B cell (primary cell): Measurements from ENCODE around the gene PUS7. TPM values are rescaled to one million over a fixed set of nuclear protein-coding genes. Genes with fewer than 3 reads are reported as not detected.
"Not testable (repeated sequence)": the region's sequence is repeated elsewhere in the genome, so short reads cannot be mapped to it uniquely, and the experiment has no call there.

Experiments used
- ATAC-seq: fragments of 200-7000 bp; cut with Tn5 transposase; one replicate; pipeline ENCODE4 v1.10.0; 2021; ENCODE audit warnings: low read depth, mild to moderate bottlenecking, moderate number of reproducible peaks, moderate library complexity
- CTCF ChIA-PET: fragments of 350-600 bp; sonication (Branson Sonifier 250); formaldehyde crosslinking; loops from one replicate; lab custom pipeline; 2021; ENCODE audit warnings: antibody characterized with exemption, inconsistent platforms; lab: Charles Lee
- POLR2A ChIA-PET: fragments of 350-600 bp; sonication (Branson Sonifier 250); formaldehyde crosslinking; loops from one replicate; lab custom pipeline; 2021; ENCODE audit warnings: antibody characterized with exemption; lab: Charles Lee
- DNase-seq: peaks from one replicate; pipeline ENCODE4 v3.0.0; 2013
- H2AFZ ChIP-seq: 2 replicates; pipeline ENCODE4 v1.6.1; 2012; ENCODE audit warnings: mild to moderate bottlenecking, low read depth, low read length; ENCODE audit not compliant: insufficient read depth, poor library complexity, severe bottlenecking
- H3K27ac ChIP-seq, 2 donors: 1 replicate in 1 of 2; 2 replicates in 1 of 2; pipeline ENCODE4 v1.5.1; 2012 to 2013; ENCODE audit warnings: low read length in 2 of 2, mild to moderate bottlenecking in 2 of 2, moderate library complexity in 1 of 2
- H3K27me3 ChIP-seq, 4 experiments: fragments of 200-600 bp in 1 of 4; sonication (generic) in 1 of 4; replicated peaks in 1 of 4; 1 replicate in 2 of 4; 2 replicates in 2 of 4; pipeline versions ENCODE4 v1.6.1 to v1.7.0; 2013 to 2016; ENCODE audit warnings: low read length in 3 of 4, mild to moderate bottlenecking in 2 of 4, mixed read lengths in 1 of 4, moderate library complexity in 1 of 4; ENCODE audit not compliant: insufficient read depth in 4 of 4, control insufficient read depth in 3 of 4; ENCODE audit errors: control extremely low read depth in 1 of 4
- H3K36me3 ChIP-seq, 2 experiments: replicated peaks in 1 of 2; 1 replicate in 1 of 2; 2 replicates in 1 of 2; pipeline versions ENCODE4 v1.6.1 to v1.7.1; 2013; ENCODE audit warnings: low read length in 1 of 2; ENCODE audit not compliant: insufficient read depth in 2 of 2, control insufficient read depth in 1 of 2; ENCODE audit errors: control extremely low read depth in 1 of 2, extremely low read depth in 1 of 2
- H3K4me1 ChIP-seq, 2 donors: fragments of 200-600 bp in 1 of 2; sonication (generic) in 1 of 2; 1 replicate in 1 of 2; 2 replicates in 1 of 2; pipeline versions ENCODE4 v1.5.1 to v1.6.1; 2013 to 2017; ENCODE audit warnings: low read length in 2 of 2; ENCODE audit not compliant: control insufficient read depth in 2 of 2, insufficient read depth in 2 of 2
- H3K4me2 ChIP-seq: replicated peaks from 2 replicates; pipeline ENCODE3; 2012; ENCODE audit warnings: mild to moderate bottlenecking, low read depth, low read length; ENCODE audit not compliant: poor library complexity, severe bottlenecking
- H3K4me3 ChIP-seq, 5 experiments: fragments of 200-600 bp in 1 of 5; sonication (generic) in 1 of 5; 1 replicate in 3 of 5; 2 replicates in 2 of 5; pipeline versions ENCODE4 v1.5.1 to v1.7.0; 2011 to 2016; ENCODE audit warnings: low read length in 4 of 5, mild to moderate bottlenecking in 4 of 5, low read depth in 2 of 5, control low read depth in 1 of 5, moderate library complexity in 1 of 5; ENCODE audit not compliant: insufficient read depth in 1 of 5; ENCODE audit errors: control extremely low read depth in 1 of 5, extremely low read depth in 1 of 5
- H3K79me2 ChIP-seq: fragments of 200-600 bp; sonication (generic); one replicate; pipeline ENCODE4 v1.6.0; 2016; ENCODE audit warnings: low read length; ENCODE audit not compliant: control insufficient read depth, insufficient read depth
- H3K9ac ChIP-seq: fragments of 200-600 bp; sonication (generic); 2 replicates; pipeline ENCODE4 v1.6.1; 2017; ENCODE audit warnings: mild to moderate bottlenecking, low read length, moderate library complexity
- H3K9me3 ChIP-seq, 3 donors: one replicate each; pipeline versions ENCODE4 v1.6.1 to v1.7.1; 2013; ENCODE audit warnings: low read length in 2 of 3; ENCODE audit not compliant: control insufficient read depth in 2 of 3, insufficient read depth in 1 of 3; ENCODE audit errors: control extremely low read depth in 1 of 3
- H4K20me1 ChIP-seq: 2 replicates; pipeline ENCODE4 v1.6.0; 2012; ENCODE audit warnings: mild to moderate bottlenecking, low read length; ENCODE audit not compliant: insufficient read depth, control insufficient read depth, poor library complexity, severe bottlenecking
- H3K27ac Mint-ChIP-seq: one replicate; pipeline ENCODE4 v1.8.0; 2021; ENCODE audit warnings: mixed read lengths
- H3K27me3 Mint-ChIP-seq: one replicate; pipeline ENCODE4 v1.8.0; 2021; ENCODE audit warnings: mixed read lengths
- H3K4me1 Mint-ChIP-seq: one replicate; pipeline ENCODE4 v1.8.0; 2021; ENCODE audit warnings: mixed read lengths
- H3K4me3 Mint-ChIP-seq: one replicate; pipeline ENCODE4 v1.8.0; 2021; ENCODE audit warnings: mixed read lengths
- H3K9me3 Mint-ChIP-seq: one replicate; pipeline ENCODE4 v1.8.0; 2022; ENCODE audit warnings: mixed read lengths; ENCODE audit not compliant: insufficient read depth
- CTCF ChIP-seq: fragments of 200-600 bp; IDR thresholded peaks from one replicate; pipeline ENCODE4 v1.8.0; 2022; ENCODE audit warnings: antibody characterized with exemption, mild to moderate bottlenecking
- EZH2 ChIP-seq: IDR thresholded peaks from 2 replicates; pipeline ENCODE4 v1.6.1; 2012; ENCODE audit warnings: borderline replicate concordance, low read depth, mild to moderate bottlenecking, moderate library complexity, low read length; ENCODE audit not compliant: insufficient read depth, poor library complexity, severe bottlenecking
- WGBS: methylation state at CpG from one replicate; pipeline ENCODE4 v1.1.5; 2013; ENCODE audit warnings: missing lambda C conversion rate; ENCODE audit not compliant: insufficient coverage; 5-methylcytosine and 5-hydroxymethylcytosine counted together
- intact Hi-C: fragments of 100-400 bp; cut with micrococcal nuclease; formaldehyde crosslinking; loops from one replicate; pipeline ENCODE4 v1.10.0; 2022
- polyA plus RNA-seq: library from polyadenylated mRNA; depleted of rRNA; stranded (reverse); fragments of >200 nt; gene quantifications from 2 replicates; pipeline ENCODE4 v1.2.3, GENCODE V29; 2012
- total RNA-seq, 2 donors: library from RNA; stranded (reverse); fragments of 120-200 nt in 1 of 2; gene quantifications; 1 replicate in 1 of 2; 2 replicates in 1 of 2; pipeline versions ENCODE4 v1.2.3 to v1.2.4, GENCODE V29; 2013 to 2022

The PUS7 gene
- total and polyA plus RNA-seq, 2 donors (not counting 1 experiment from before 2014, with no cell fraction given) = 2.0 to 7.7 TPM

- Mint-ChIP-seq H3K9me3 (no peaks in the 10 kb centered on the region), H3K4me3 (no peak overlapping the region), H3K27me3 (no peaks in the 10 kb centered on the region), H3K4me1 (peaks cover 6% of the 10 kb centered on the region), H3K27ac (no peak overlapping the region)
- H3K36me3 ChIP-seq = no peaks in the 10 kb centered on the region
- no peak for ATAC-seq
- peaks cover 0 to 9% (median 0%) of the 10 kb centered on the region in 3 donors for H3K9me3 ChIP-seq
- H3K4me3 ChIP-seq = no peak overlapping the region
- ChIA-PET POLR2A (no interaction called here), CTCF (interaction anchor here (1.2 kb wide), 1 partner anchor 9 kb away, joined by 3 read pairs; no protein-coding TSS in a partner anchor)
- H3K27me3 ChIP-seq = no peaks in the 10 kb centered on the region
- H3K27ac ChIP-seq = no peak overlapping the region
- no peak for TF ChIP-seq EZH2
- TF ChIP-seq CTCF = no peak
- no peaks in the 10 kb centered on the region for H3K4me1 ChIP-seq
- H3K79me2 ChIP-seq = no peaks in the 10 kb centered on the region
- no peak overlapping the region for H3K9ac ChIP-seq
- H4K20me1 ChIP-seq = no peaks in the 10 kb centered on the region
- DNase-seq = no peak
- intact Hi-C loops = no loop called here
- WGBS = no CpG with 5 or more reads among the region's 1 CpG
- H3K4me2 ChIP-seq = no peak overlapping the region
- H2AFZ ChIP-seq = no peak overlapping the region
Measured at GRCh38 chr7:105438254-105438653, 83.8 kb downstream of the PUS7 start.

GRCh38 chr7:105437356-105437755 lies 84.7 kb downstream of the PUS7 start:
- 67% methylated on average over 3 of the region's 6 CpGs for WGBS

More at GRCh38 chr7:105437356-105437755, 84.7 kb downstream of the PUS7 start:
- H2AFZ ChIP-seq, H4K20me1 ChIP-seq, H3K27me3 Mint-ChIP-seq, H3K27ac ChIP-seq, H3K4me3 ChIP-seq, ATAC-seq, H3K79me2 ChIP-seq, CTCF ChIA-PET, H3K27me3 ChIP-seq, H3K36me3 ChIP-seq, H3K27ac Mint-ChIP-seq, DNase-seq, H3K9ac ChIP-seq, H3K4me1 ChIP-seq, H3K4me3 Mint-ChIP-seq, intact Hi-C loops, H3K9me3 Mint-ChIP-seq, H3K4me2 ChIP-seq, H3K4me1 Mint-ChIP-seq, H3K9me3 ChIP-seq, POLR2A ChIA-PET: not testable (repeated sequence)
